MG63 (cell line): ENCODE measurements around the gene CREG1. TPM values are rescaled to one million over a fixed set of nuclear protein-coding genes. Genes with fewer than 3 reads are reported as not detected.
A peak's percentile ranks its signal among the peaks of the same experiment; 100 is the strongest.

Experiments used
- DNase-seq: peaks from one replicate; pipeline ENCODE4 v3.0.0-alpha.2; 2020
- H3K27me3 ChIP-seq: fragments of 250-450 bp; sonication (Bioruptor Pico); 2 replicates; pipeline ENCODE4 v1.5.1; 2020; ENCODE audit warnings: mild to moderate bottlenecking, moderate library complexity
- H3K36me3 ChIP-seq: fragments of 250-450 bp; sonication (Bioruptor Pico); 2 replicates; pipeline ENCODE4 v1.5.1; 2020; ENCODE audit warnings: mild to moderate bottlenecking, moderate library complexity
- H3K4me3 ChIP-seq: fragments of 250-450 bp; sonication (Bioruptor Pico); 2 replicates; pipeline ENCODE4 v1.5.1; 2020; ENCODE audit warnings: mild to moderate bottlenecking, moderate library complexity
- H3K9me3 ChIP-seq: fragments of 250-450 bp; sonication (Bioruptor Pico); 2 replicates; pipeline ENCODE4 v1.5.1; 2020; ENCODE audit warnings: mild to moderate bottlenecking, moderate library complexity
- total RNA-seq: library from RNA; depleted of rRNA; stranded (reverse); fragments of >200 nt; shearing (Covaris generic); gene quantifications from 2 replicates; pipeline ENCODE4 v1.2.3, GENCODE V29; 2014; ENCODE audit warnings: low replicate concordance

The CREG1 gene
- total RNA-seq, 1 experiment from 2014 or later, result 65.3 TPM

DNA sequence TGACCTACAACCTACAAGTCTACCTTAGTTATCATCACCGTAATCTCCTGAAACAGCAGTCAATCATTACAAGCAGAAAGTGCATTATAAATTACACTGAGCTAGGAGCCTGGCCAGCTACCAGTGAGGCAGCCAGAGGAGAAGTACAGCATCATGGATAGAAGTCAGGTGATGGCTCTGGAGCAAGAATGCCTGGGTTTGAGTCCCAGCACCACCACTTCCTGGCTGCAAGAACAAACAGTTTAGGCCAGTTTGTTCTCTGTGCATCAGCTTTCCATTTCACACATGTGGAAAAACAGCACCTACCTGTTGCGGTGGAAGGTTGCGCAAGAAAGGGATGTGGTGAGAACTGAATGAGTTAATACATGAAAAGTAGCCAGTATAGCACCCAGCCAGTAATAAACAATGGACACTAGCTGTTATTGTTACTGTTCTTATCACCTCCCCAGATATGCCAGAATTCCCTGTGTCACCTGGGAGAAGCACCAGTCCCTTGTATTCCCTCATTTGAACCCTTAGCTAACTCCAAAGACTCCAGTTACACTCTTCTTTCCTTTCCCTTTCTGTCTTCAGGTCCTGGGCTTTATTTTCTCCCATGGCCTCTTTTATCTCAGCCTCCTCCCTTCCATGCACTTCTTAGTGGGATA lies 9.0 kb downstream of the CREG1 start:
- no peak for DNase-seq
- Histone ChIP-seq H3K4me3 (no peak overlapping the region), H3K36me3 (no peaks in the 10 kb centered on the region), H3K9me3 (no peaks in the 10 kb centered on the region), H3K27me3 (no peaks in the 10 kb centered on the region)

- Histone ChIP-seq H3K36me3 (no peaks in the 10 kb centered on the region), H3K27me3 (no peaks in the 10 kb centered on the region), H3K4me3 (no peak overlapping the region), H3K9me3 (no peaks in the 10 kb centered on the region)
- no peak for DNase-seq
Observed at GRCh38 chr1:167543199-167543990, 10.2 kb downstream of the CREG1 start.

DNA sequence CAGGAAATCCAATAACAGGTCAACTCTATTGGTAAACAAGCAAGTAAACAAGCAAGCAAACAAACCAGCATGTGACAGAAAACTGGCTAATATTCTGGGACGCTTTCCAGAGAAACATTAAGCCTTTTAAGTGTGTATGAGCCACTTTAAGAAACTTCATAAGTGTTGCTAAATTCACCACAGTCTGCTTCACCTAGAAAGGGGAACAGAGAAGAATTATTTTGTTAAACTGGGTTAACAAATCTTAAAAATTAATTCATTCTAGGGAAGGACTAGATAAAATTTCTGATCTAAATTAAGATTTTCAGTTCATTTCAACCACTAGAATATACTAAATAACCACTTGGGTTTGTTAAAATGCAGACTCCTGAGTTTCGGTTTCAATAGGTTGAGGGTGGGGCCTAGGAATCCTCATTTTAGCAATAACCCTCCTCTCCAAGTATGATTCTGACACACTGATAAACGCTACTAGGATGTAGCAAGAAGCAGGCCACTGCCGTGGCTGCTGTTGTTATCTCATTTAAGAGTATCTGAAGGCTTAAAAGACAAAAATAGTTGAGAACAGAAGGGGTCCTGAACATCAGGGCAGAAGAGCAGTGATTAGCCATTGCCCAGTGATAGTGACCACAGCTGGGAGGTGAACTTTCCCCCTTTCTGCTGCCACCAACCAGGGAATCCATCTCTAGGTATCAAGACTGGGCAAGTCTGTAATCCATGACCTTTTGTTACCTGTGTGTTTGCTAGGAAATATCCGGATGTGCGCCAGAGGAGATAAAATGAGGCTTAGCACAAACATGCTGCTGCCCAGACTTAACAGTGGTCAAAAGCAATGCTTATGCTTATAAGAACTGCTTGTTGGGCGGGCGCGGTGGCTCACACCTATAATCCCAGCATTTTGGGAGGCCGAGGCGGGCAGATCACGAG lies 11.2 kb downstream of the CREG1 start:
- H3K36me3 ChIP-seq, result no peaks in the 10 kb centered on the region
- no peak for DNase-seq
- H3K4me3 ChIP-seq, result no peak overlapping the region
- H3K9me3 ChIP-seq, result no peaks in the 10 kb centered on the region
- no peaks in the 10 kb centered on the region for H3K27me3 ChIP-seq

DNA sequence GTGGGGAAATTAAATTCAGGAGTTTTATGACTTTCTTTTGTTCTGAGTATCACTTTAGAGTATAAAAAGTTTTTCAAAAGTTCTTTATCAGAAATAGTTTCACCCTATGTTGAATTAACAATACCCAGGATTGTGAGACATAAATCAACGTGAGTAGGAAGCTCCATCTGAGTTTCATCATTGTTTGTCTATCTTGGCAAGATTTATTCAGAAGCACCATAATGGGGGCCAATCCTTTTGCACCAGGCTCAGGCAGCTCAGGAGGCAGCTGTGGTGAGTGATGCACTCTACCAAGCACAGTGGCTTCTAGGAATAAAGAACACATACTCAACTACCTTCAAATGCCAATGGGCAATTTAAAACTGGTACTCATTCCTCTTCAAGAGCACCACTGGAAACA lies 12.0 kb downstream of the CREG1 start:
- DNase-seq, result peak; percentile 68
- no peaks in the 10 kb centered on the region for H3K36me3 ChIP-seq
- H3K27me3 ChIP-seq, result no peaks in the 10 kb centered on the region
- H3K4me3 ChIP-seq, result no peak overlapping the region
- H3K9me3 ChIP-seq, result no peaks in the 10 kb centered on the region

DNA sequence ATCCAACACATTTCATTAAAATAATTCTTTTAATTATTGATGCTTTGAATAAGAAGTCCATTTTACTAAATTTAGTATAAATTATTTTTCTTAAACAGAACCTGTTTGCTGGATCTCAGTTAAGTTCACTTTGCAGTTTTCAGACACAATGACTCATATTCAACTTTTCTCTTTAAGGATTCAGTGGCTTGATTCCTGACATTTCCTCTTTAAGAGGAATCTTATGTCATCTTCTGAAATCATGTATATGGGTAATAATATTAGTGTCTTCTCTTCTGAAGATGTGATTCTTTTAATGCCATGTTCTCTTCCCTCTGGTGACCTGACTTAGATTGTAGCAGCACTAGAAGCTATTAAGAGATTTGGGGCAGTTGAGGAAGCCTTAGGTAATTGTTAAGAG lies 12.6 kb downstream of the CREG1 start:
- Histone ChIP-seq H3K4me3 (no peak overlapping the region), H3K36me3 (no peaks in the 10 kb centered on the region), H3K27me3 (no peaks in the 10 kb centered on the region), H3K9me3 (no peaks in the 10 kb centered on the region)
- no peak for DNase-seq

- DNase-seq, result no peak
- no peaks in the 10 kb centered on the region for H3K36me3 ChIP-seq
- H3K9me3 ChIP-seq, result no peaks in the 10 kb centered on the region
- no peak overlapping the region for H3K4me3 ChIP-seq
- H3K27me3 ChIP-seq, result no peaks in the 10 kb centered on the region
Observed at GRCh38 chr1:167538657-167539056, 14.9 kb downstream of the CREG1 start.

GRCh38 chr1:167533851-167534300 lies 19.7 kb downstream of the CREG1 start:
- no peaks in the 10 kb centered on the region for H3K36me3 ChIP-seq
- H3K27me3 ChIP-seq, result no peaks in the 10 kb centered on the region
- no peak overlapping the region for H3K4me3 ChIP-seq
- no peaks in the 10 kb centered on the region for H3K9me3 ChIP-seq
- peak; percentile 24 for DNase-seq

DNA sequence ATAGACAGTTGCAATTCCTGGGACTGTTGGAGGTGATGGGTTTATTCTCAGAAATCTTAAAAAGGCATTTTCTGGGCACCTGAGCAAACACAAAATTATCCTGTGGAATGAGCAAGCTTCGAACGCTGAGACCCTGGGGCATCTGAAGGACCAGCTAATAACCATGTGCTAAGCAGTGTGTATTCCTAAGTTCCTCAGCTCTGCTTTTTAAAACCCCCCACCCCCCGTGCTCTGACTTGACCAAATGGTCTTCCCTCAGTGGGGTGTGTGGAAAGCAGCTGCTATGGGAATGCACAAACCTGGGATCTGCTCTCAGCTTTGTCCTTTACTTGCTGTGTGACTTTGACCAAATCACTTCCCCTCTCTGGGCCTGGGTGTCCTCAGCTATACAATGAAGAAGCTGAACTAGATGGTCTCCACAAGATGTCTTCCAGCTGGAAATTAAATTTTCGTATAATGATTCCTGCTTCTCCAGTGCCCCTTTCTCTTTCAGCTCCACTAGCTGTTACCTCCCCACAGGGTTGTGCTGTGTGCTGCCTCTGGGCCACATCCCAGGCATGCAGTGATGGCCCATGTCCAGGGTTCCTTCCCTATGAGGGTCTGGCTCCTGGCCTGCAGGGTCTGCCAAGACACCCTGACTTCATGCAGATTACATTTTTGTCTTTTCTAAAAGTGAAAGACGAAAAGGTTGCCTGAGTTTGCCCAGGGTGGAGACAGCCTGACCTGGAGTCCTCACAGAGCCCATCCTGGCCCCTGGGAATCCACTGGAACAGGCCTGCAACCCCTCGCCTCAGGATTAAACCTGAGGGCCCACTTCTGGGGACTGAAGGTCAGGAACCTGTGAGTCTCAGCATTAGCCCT lies 20.4 kb downstream of the CREG1 start:
- peaks cover 2% of the 10 kb centered on the region for H3K27me3 ChIP-seq
- H3K9me3 ChIP-seq, result no peaks in the 10 kb centered on the region
- peak; percentile 19 for DNase-seq
- H3K36me3 ChIP-seq, result no peaks in the 10 kb centered on the region
- H3K4me3 ChIP-seq, result no peak overlapping the region

- Histone ChIP-seq H3K9me3 (no peaks in the 10 kb centered on the region), H3K36me3 (no peaks in the 10 kb centered on the region), H3K4me3 (no peak overlapping the region), H3K27me3 (peaks cover 3% of the 10 kb centered on the region)
- no peak for DNase-seq
Observed at GRCh38 chr1:167532375-167532774, 21.2 kb downstream of the CREG1 start.

DNA sequence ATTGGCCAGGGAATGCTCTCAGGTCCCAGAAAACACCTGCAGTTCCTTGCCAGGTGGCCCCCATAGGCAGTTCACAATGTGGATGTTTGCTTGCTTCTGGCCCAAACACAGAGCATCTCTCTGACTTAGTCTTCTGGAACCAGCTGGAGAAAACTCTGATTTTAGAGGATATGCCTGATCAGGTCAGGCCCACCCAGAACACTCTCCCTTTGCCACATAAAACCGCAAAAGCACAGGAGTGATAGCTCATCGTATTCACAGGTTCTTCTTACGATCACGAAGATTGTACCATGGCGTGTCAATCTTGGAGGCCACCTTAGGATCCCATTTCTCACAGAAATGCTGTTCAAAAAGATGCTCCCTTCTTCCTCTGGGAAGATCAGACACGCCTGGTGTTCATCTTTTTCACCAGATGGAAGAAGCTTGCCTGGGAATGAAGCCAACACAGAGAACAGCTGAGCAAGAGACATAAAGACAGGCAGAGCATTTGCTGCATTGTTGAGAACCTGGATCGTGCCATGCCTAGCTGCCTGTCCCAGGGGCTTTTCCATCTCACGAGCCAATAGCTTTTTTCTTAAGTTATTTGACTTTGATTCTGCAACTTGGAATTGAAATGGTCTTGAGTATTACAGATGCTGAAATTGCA lies 23.6 kb downstream of the CREG1 start:
- no peak overlapping the region for H3K4me3 ChIP-seq
- peaks cover 3% of the 10 kb centered on the region for H3K27me3 ChIP-seq
- DNase-seq, result no peak
- H3K36me3 ChIP-seq, result no peaks in the 10 kb centered on the region
- H3K9me3 ChIP-seq, result no peaks in the 10 kb centered on the region

DNA sequence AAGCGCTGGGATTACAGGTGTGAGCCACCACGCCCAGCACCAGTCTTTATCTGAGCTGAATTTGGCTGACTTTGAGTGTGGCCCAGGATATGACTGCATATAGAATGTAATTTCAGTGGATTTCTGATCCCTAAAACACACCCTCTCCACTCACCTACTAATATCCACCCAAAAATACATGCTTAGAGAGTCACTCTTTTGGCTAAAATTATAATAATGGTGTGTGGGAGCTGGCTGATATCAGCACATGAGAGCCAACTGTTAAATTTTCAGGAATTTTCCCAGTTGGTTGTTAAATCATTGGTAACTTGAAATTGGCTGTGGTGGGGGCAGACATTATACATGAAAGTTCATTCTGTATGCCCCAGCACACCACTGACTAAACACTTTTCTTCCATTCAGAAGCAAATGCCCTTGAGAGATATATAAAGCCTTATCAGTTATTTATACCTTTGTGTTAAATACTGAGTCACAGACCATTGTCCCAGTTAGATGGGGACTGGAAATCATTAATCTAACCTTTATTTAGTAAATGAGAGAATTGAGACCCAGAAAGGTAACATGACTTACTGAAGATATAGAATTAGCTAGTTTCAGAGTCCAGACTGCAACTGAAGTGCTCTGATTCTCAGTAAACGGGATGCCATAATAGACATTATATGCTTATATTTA lies 25.4 kb downstream of the CREG1 start:
- Histone ChIP-seq H3K27me3 (peaks cover 5% of the 10 kb centered on the region), H3K36me3 (no peaks in the 10 kb centered on the region), H3K4me3 (no peak overlapping the region), H3K9me3 (no peaks in the 10 kb centered on the region)
- no peak for DNase-seq

- no peaks in the 10 kb centered on the region for H3K36me3 ChIP-seq
- H3K27me3 ChIP-seq, result peaks cover 8% of the 10 kb centered on the region
- no peak for DNase-seq
- peaks cover 4% of the 10 kb centered on the region; the same call in 1 of the 2 replicates for H3K9me3 ChIP-seq
- H3K4me3 ChIP-seq, result no peak overlapping the region
Observed at GRCh38 chr1:167526667-167527383, 26.7 kb downstream of the CREG1 start.

DNA sequence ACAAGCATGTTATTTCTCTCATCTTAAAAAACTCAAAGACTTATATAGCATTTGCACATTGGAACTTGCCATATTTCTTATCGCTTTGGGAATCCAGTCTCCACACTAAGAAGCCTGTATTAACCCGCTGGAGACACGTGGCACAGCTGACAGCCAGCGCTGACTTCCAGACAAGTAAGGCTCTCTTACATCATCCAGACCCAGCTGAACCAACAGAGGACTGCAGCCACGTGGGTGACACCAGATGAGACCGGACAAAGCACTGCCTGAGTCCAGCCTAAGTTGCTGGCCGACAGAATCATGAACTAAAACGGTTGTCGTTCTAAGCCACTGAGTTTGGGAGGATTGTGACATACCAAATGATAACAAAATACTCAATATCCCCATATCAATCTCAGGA lies 28.9 kb downstream of the CREG1 start:
- Histone ChIP-seq H3K4me3 (no peak overlapping the region), H3K36me3 (no peaks in the 10 kb centered on the region), H3K27me3 (peaks cover 8% of the 10 kb centered on the region), H3K9me3 (peaks cover 4% of the 10 kb centered on the region; the same call in 1 of the 2 replicates)
- no peak for DNase-seq

GRCh38 chr1:167522246-167522645 lies 31.3 kb downstream of the CREG1 start:
- Histone ChIP-seq H3K27me3 (peaks cover 5% of the 10 kb centered on the region; the same call in 1 of the 2 replicates), H3K4me3 (no peak overlapping the region), H3K36me3 (no peaks in the 10 kb centered on the region), H3K9me3 (peaks cover 4% of the 10 kb centered on the region; the same call in 1 of the 2 replicates)
- no peak for DNase-seq
